Pancreas (tissue), 10 donors: ENCODE data around the gene LYPD1. TPM values are rescaled to one million over a fixed set of nuclear protein-coding genes. Genes with fewer than 3 reads are reported as not detected.

Source experiments
- ATAC-seq, 4 donors: fragments of 200-7000 bp; cut with Tn5 transposase; one replicate each; pipeline versions ENCODE4 v1.8.0 to v1.9.1; 2020; ENCODE audit warnings: mild to moderate bottlenecking in 4 of 4, moderate library complexity in 4 of 4
- DNase-seq, 6 donors: peaks; one replicate each; pipeline ENCODE4 v3.0.0-alpha.2; 2020
- FAIRE-seq: peaks from 2 replicates; lab custom pipeline; 2012; peaks lifted over from hg19 to GRCh38; lab: Jason Lieb, UNC
- H3K27ac ChIP-seq, 4 donors: fragments of 200-600 bp; sonication (generic); 1 replicate in 3 of 4; 2 replicates in 1 of 4; pipeline versions ENCODE4 v1.5.0 to v1.8.0; 2020
- H3K27me3 ChIP-seq, 4 donors: fragments of 200-600 bp; one replicate each; pipeline ENCODE4 v1.8.0; 2021
- H3K36me3 ChIP-seq, 3 donors: fragments of 200-600 bp; sonication (generic) in 1 of 3; one replicate each; pipeline versions ENCODE4 v1.5.0 to v1.8.0; 2020 to 2021
- H3K4me1 ChIP-seq, 3 donors: fragments of 200-600 bp; one replicate each; pipeline ENCODE4 v1.8.0; 2021
- H3K4me3 ChIP-seq, 4 donors: fragments of 200-600 bp; sonication (generic) in 2 of 4; one replicate each; pipeline versions ENCODE4 v1.5.0 to v1.8.0; 2020 to 2021
- H3K9me3 ChIP-seq, 4 donors: fragments of 200-600 bp; one replicate each; pipeline ENCODE4 v1.8.0; 2021
- WGBS, 2 donors: extraction: QIAGEN DNeasy Blood & Tissue Kit; methylation state at CpG; one replicate each; pipeline ENCODE4 v1.1.7; 2013; 5-methylcytosine and 5-hydroxymethylcytosine counted together
- intact Hi-C, 3 donors: fragments of 100-400 bp; cut with DNase I; formaldehyde crosslinking; loops; one replicate each; pipeline versions ENCODE4 v1.11.1 to v1.14.2; 2022
- polyA plus RNA-seq, 2 donors: library from polyadenylated mRNA; stranded (reverse); fragments of 200-250 nt; gene quantifications; one replicate each; pipeline ENCODE4 v1.2.3, GENCODE V29; 2013
- total RNA-seq, 6 donors: library from RNA; stranded (reverse); fragmentation: NEBNext Ultra II Directional in 4 of 6; extraction: Animal tissue kit (Norgen Biotek cat#: 25700) in 4 of 6; gene quantifications; one replicate each; pipeline versions ENCODE4 v1.2.1 to v1.2.4, GENCODE V29; 2021 to 2023
- TF ChIP-seq, protein P1 (sequence below), 4 donors: fragments of 200-600 bp; sonication (generic) in 3 of 4; IDR thresholded peaks; one replicate each; pipeline versions ENCODE4 v1.5.0 to v1.8.0; 2021; ENCODE audit warnings: antibody characterized with exemption in 4 of 4
- donor health status: healthy with polysubstance abuse.
- donor health status: DM: no; HTN: no; CAD: no; lungs with moderate emphysema.
- donor health status: DM: no; HTN: no; CAD: no.
- donor health status: control.
- donor health status: control.
- donor health status: Bipolar disorder and iron deficiency.
- donor health status: DM: yes; HTN: yes; CAD: no.
- donor health status: DM: no; HTN: no; CAD: no.
- donor health status: DM: no; HTN: no; CAD: no.
- donor health status: DM: yes; HTN: yes; CAD: no.

LYPD1 gene
- total and polyA plus RNA-seq, 8 donors, result 1.1 to 20.5 (median 4.1) TPM

DNA sequence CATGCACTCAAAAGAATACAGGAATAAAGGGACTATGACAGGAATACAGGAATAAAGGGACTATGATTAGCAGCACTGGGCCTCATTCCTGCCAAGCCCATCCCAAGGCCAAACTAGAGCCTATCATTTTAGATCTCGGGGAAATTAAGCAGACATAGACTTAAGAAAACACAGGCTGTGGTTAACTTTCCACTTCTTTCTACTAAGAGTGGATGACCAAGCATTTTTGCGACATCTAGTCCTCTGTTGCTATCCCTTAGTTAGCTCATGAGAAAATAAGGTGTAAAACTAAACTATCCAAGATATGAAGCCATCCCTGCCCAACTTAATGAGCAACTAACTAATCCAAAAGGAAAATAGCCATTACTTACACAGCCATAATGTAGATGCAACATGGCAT, 5.9 kb downstream of the LYPD1 start:
- TF ChIP-seq, protein P1, sequence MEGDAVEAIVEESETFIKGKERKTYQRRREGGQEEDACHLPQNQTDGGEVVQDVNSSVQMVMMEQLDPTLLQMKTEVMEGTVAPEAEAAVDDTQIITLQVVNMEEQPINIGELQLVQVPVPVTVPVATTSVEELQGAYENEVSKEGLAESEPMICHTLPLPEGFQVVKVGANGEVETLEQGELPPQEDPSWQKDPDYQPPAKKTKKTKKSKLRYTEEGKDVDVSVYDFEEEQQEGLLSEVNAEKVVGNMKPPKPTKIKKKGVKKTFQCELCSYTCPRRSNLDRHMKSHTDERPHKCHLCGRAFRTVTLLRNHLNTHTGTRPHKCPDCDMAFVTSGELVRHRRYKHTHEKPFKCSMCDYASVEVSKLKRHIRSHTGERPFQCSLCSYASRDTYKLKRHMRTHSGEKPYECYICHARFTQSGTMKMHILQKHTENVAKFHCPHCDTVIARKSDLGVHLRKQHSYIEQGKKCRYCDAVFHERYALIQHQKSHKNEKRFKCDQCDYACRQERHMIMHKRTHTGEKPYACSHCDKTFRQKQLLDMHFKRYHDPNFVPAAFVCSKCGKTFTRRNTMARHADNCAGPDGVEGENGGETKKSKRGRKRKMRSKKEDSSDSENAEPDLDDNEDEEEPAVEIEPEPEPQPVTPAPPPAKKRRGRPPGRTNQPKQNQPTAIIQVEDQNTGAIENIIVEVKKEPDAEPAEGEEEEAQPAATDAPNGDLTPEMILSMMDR (IDR thresholded peaks at IDR 0.05), result no peak
- Histone ChIP-seq H3K36me3 (no peaks in the 10 kb centered on the region), H3K27ac (no peak overlapping the region), H3K9me3 (no peaks in the 10 kb centered on the region), H3K4me1 (no peaks in the 10 kb centered on the region), H3K27me3 (no peaks in the 10 kb centered on the region), H3K4me3 (no peak overlapping the region)
- DNase-seq (no peak), ATAC-seq (no peak), FAIRE-seq (no peak)
- intact Hi-C loops, result no loop called here
- 74% methylated on average over 2 of the region's 2 CpGs for WGBS, 2 donors

GRCh38 chr2:132662732-132663131, 7.3 kb downstream of the LYPD1 start:
- no peak for FAIRE-seq
- no peak for DNase-seq
- intact Hi-C loops, result no loop called here
- TF ChIP-seq, protein P1 (IDR thresholded peaks at IDR 0.05), result no peak
- no peak overlapping the region for H3K4me3 ChIP-seq
- H3K27me3 ChIP-seq, result no peaks in the 10 kb centered on the region
- no peaks in the 10 kb centered on the region for H3K36me3 ChIP-seq
- H3K9me3 ChIP-seq, result no peaks in the 10 kb centered on the region
- ATAC-seq, result no peak
- no peaks in the 10 kb centered on the region for H3K4me1 ChIP-seq
- 53% methylated on average over 3 of the region's 3 CpGs for WGBS, 2 donors
- no peak overlapping the region for H3K27ac ChIP-seq

DNA sequence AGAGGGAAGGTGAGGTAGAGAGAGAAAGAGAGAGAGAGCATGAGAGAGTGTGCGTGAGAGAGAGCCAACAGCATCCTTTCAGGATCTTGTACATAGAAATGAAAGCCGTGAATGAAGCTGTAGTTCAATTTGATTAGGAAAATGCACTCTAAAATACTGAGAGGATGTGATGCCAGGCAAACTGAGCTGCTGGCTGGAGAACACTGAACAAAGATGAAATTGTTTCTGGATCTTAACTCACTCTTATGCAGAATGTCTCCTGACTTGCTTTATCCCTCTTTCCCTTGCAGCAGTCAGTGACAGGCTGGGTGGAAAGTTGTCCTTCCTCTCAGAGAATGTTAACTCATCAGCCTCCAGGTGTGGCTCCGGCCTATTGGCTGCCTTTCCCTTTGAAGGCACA, 10.7 kb downstream of the LYPD1 start:
- FAIRE-seq (no peak), DNase-seq (no peak), ATAC-seq (no peak)
- Histone ChIP-seq H3K4me1 (no peaks in the 10 kb centered on the region), H3K27ac (no peak overlapping the region), H3K27me3 (no peaks in the 10 kb centered on the region), H3K4me3 (no peak overlapping the region), H3K36me3 (no peaks in the 10 kb centered on the region), H3K9me3 (no peaks in the 10 kb centered on the region)
- intact Hi-C loops, result no loop called here
- 93 to 95% methylated on average over 3 of the region's 3 CpGs for WGBS, 2 donors
- TF ChIP-seq, protein P1 (IDR thresholded peaks at IDR 0.05), result no peak

DNA sequence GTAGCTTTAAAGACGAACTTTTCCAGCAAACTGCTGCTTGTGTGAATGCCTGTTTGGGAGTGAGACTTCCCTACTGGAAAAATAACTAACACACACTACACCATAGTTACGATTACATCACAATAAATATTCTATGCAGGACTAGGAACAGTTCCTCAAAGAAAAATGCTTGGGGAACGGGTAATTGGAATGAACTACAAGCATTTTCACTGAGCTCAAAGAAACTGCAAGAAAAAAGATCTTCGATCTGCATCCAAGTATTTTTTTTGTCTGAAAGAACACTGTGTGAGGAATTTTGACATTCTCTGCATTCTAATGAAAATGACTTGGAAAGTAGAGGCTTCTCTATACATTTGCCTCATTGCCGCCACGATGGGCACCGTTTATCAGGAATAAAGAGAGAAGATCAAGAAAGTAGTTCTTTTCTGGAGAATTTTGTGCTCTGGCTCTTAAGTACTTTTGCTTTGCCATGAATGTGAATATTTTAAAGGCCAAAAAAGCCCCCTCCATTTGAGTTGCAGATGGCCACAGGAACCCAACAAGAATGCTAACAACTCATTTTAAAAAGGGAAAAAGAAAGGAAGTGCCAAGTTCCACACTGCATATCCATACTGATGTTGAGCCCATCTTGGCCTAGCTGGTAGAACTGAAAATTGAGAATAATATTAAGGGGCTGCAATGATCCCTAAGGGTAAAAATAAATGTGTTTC, 13.6 kb downstream of the LYPD1 start:
- no peak for ATAC-seq
- H3K27ac ChIP-seq, result no peak overlapping the region
- H3K27me3 ChIP-seq, result no peaks in the 10 kb centered on the region
- no peaks in the 10 kb centered on the region for H3K4me1 ChIP-seq
- intact Hi-C loops, result no loop called here
- TF ChIP-seq, protein P1 (IDR thresholded peaks at IDR 0.05), result no peak
- H3K9me3 ChIP-seq, result no peaks in the 10 kb centered on the region
- DNase-seq, result no peak
- FAIRE-seq, result no peak
- WGBS, 2 donors, result 65 to 70% methylated on average over 7 of the region's 7 CpGs
- no peak overlapping the region for H3K4me3 ChIP-seq
- H3K36me3 ChIP-seq, result no peaks in the 10 kb centered on the region

GRCh38 chr2:132654968-132655367, 15.0 kb downstream of the LYPD1 start:
- TF ChIP-seq, protein P1 (IDR thresholded peaks at IDR 0.05), result no peak
- Histone ChIP-seq H3K27me3 (no peaks in the 10 kb centered on the region), H3K4me3 (no peak overlapping the region), H3K9me3 (no peaks in the 10 kb centered on the region), H3K36me3 (no peaks in the 10 kb centered on the region), H3K27ac (no peak overlapping the region), H3K4me1 (no peaks in the 10 kb centered on the region)
- FAIRE-seq (no peak), DNase-seq (no peak), ATAC-seq (no peak)
- intact Hi-C loops, result no loop called here
- WGBS, 2 donors, result 94 to 95% methylated on average over 7 of the region's 7 CpGs
